C4-2B (cell line): ENCODE results near the gene DLGAP1.

Experiments used
- CTCF ChIP-seq: fragments of 450-650 bp; conservative IDR thresholded peaks from 2 replicates; pipeline ENCODE4 v1.5.1; 2017; ENCODE audit warnings: mild to moderate bottlenecking
- ZFX ChIP-seq: fragments of 450-650 bp; IDR thresholded peaks from 2 replicates; pipeline ENCODE4 v1.6.1; 2017

GRCh38 chr18:3624935-3625741, 830.0 kb downstream of the DLGAP1 start:
- TF ChIP-seq CTCF (no peak), ZFX (no peak)
